GM21737 (cell line): Measurements from ENCODE around the gene CREB3L1.

Experiments used
- ATAC-seq: cut with Tn5 transposase; IDR thresholded peaks from one replicate; pipeline ENCODE4 v1.9.1; 2021; ENCODE audit warnings: mild to moderate bottlenecking, moderate library complexity; ENCODE audit not compliant: unreplicated experiment

Gene CREB3L1

GRCh38 chr11:46363031-46363407 lies 85.6 kb downstream of the CREB3L1 start:
- ATAC-seq, result no peak

DNA sequence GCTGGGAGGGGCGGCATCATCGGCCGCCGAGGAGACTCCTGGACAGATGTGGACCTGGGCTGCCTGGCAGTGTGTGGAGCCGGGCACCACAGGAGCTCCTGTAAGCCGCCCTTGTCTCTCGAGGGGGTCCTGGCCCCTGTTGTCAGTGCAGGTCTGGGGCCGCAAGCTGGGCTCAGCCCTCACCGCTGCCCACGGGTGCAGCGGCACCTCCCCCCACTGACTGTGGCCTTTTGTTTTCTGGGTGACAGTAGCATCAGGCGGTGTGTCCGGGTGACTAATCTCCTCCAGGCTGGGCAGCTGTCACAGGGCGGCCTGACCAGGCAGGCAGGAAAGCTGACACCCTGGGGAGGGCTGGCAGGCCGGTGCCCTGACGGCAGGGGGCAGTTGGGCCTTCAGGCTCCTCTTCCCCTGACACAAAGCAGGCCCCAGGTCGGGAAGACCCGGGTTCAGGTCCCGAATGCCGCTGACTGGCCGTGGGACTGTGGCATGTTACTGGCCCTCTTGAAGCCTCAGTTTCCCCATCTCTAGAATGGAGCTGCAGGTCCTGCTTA lies 86.1 kb downstream of the CREB3L1 start:
- no peak for ATAC-seq

- no peak for ATAC-seq
These were observed 86.6 kb downstream of the CREB3L1 start for GRCh38 chr11:46364056-46364455.

GRCh38 chr11:46364791-46365190 lies 87.3 kb downstream of the CREB3L1 start:
- ATAC-seq, result no peak

- ATAC-seq, result no peak
These were observed 88.8 kb downstream of the CREB3L1 start for GRCh38 chr11:46366260-46366659.

- no peak for ATAC-seq
These were observed 89.2 kb downstream of the CREB3L1 start for GRCh38 chr11:46366661-46367161.

DNA sequence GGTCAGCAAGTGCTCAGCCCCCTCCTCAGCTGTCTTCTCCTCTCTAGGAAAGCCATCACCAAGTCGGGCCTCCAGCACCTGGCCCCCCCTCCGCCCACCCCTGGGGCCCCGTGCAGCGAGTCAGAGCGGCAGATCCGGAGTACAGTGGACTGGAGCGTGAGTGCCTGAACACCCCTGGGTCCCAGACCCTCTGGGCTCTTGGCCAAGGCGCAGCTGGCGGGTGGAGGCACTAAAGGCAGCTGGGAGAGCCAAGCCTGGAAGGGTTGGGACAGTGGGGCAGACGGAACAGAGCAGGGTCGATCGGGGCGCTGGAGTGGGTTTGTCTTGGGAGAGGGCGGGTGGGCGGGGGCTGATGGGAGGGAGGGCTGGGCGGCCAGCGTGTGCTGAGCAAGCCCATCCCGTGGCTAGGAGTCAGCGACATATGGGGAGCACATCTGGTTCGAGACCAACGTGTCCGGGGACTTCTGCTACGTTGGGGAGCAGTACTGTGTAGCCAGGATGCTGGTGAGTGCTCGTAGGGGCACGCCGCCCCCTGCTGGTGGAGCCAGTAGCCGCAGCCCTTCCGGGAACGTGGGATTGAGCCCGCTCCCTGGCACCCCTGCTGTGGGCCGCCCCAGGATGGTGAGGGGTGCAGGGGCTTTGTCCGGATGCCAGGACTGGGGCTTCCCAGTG lies 89.9 kb downstream of the CREB3L1 start:
- peak; percentile 57 for ATAC-seq

DNA sequence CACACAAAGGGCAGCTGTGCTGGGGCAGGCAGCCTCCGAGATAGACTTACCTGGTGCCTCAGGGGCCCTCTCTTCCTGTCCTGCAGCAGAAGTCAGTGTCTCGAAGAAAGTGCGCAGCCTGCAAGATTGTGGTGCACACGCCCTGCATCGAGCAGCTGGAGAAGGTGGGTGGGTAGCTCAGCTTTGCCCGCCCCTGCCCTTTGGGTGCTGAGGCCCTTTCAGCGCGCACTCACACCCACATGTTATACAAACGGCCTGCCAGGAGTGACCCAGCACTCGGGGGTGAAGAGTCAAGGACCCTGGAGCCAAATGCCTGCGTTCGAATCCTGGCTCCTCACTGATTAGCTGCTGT lies 90.4 kb downstream of the CREB3L1 start:
- ATAC-seq, result no peak

- peak; percentile 55 for ATAC-seq
These were observed 92.1 kb downstream of the CREB3L1 start for GRCh38 chr11:46369458-46370152.

DNA sequence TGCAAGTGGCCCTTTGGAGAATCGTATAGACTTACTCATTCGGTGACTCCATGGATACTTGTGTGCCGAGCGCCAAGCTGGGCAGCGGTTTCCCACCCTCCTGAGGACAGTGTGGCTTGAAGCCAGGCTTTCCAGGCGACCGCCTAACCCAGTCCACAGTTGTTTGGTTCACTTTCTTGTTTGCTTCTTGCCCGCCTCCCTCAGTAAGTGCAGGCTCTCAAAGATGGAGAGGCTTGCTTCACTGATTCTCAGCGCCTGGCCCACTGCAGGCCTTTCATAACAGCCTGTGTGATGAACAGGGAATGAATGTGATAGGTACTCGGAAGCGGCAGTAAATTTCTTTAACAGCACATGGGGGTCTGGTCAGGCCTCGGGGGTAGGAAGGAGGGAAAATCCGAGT lies 92.8 kb downstream of the CREB3L1 start:
- ATAC-seq, result no peak
